GM23338 (cell line): ENCODE data around the gene HAGH. TPM values are rescaled to one million over a fixed set of nuclear protein-coding genes. Genes with fewer than 3 reads are reported as not detected.

Experiments
- ATAC-seq: fragments of 200-7000 bp; cut with Tn5 transposase; 3 replicates; pipeline ENCODE4 v1.9.1; 2020
- DNase-seq: peaks from one replicate; pipeline ENCODE4 v3.0.0-alpha.2; 2015; ENCODE audit warnings: low spot score
- H2AFZ ChIP-seq: fragments of 200-600 bp; sonication (generic); 2 replicates; pipeline ENCODE4 v1.8.0; 2016; ENCODE audit warnings: antibody characterized with exemption, mild to moderate bottlenecking, moderate library complexity
- H3F3A ChIP-seq: fragments of 200-600 bp; sonication (generic); replicated peaks from 2 replicates; pipeline ENCODE4 v1.8.0; 2017; ENCODE audit warnings: antibody characterized with exemption, mixed run types, low read depth
- H3K27ac ChIP-seq: fragments of 200-600 bp; sonication (generic); 2 replicates; pipeline ENCODE4 v1.6.1; 2016; ENCODE audit warnings: low read depth
- H3K27me3 ChIP-seq: fragments of 200-600 bp; sonication (generic); 2 replicates; pipeline ENCODE4 v1.8.0; 2016; ENCODE audit warnings: mild to moderate bottlenecking, mixed run types, moderate library complexity; ENCODE audit not compliant: insufficient read depth
- H3K36me3 ChIP-seq: fragments of 200-600 bp; sonication (generic); 2 replicates; pipeline ENCODE4 v1.8.0; 2016; ENCODE audit warnings: mild to moderate bottlenecking; ENCODE audit not compliant: insufficient read depth
- H3K4me1 ChIP-seq: fragments of 200-600 bp; sonication (generic); 2 replicates; pipeline ENCODE4 v1.8.0; 2016; ENCODE audit warnings: mild to moderate bottlenecking, moderate library complexity; ENCODE audit not compliant: insufficient read depth
- H3K4me2 ChIP-seq: fragments of 200-600 bp; sonication (generic); 2 replicates; pipeline ENCODE4 v1.7.1; 2017; ENCODE audit warnings: mixed run types
- H3K4me3 ChIP-seq: fragments of 200-600 bp; sonication (generic); 2 replicates; pipeline ENCODE4 v1.6.1; 2016; ENCODE audit warnings: mixed run types
- H3K79me2 ChIP-seq: fragments of 200-600 bp; sonication (generic); replicated peaks from 2 replicates; pipeline ENCODE4 v1.8.0; 2017; ENCODE audit warnings: mild to moderate bottlenecking; ENCODE audit not compliant: insufficient read depth
- H3K9me2 ChIP-seq: fragments of 200-600 bp; sonication (generic); 2 replicates; pipeline ENCODE4 v1.8.0; 2017; ENCODE audit not compliant: insufficient read depth
- H4K20me1 ChIP-seq: fragments of 200-600 bp; sonication (generic); replicated peaks from 2 replicates; pipeline ENCODE4 v1.8.0; 2017; ENCODE audit warnings: mild to moderate bottlenecking; ENCODE audit not compliant: insufficient read depth
- H3K27ac Mint-ChIP-seq: 2 replicates; pipeline ENCODE4 v1.8.0; 2020; ENCODE audit warnings: inconsistent platforms, mild to moderate bottlenecking, moderate library complexity, mixed read lengths
- H3K27me3 Mint-ChIP-seq: 3 replicates; pipeline ENCODE4 v1.8.0; 2022; ENCODE audit warnings: low read depth, mild to moderate bottlenecking, moderate library complexity, mixed read lengths, inconsistent platforms; ENCODE audit not compliant: insufficient read depth, poor library complexity
- H3K36me3 Mint-ChIP-seq: 3 replicates; pipeline ENCODE4 v1.8.0; 2021; ENCODE audit warnings: low read depth, mild to moderate bottlenecking, inconsistent platforms, moderate library complexity, mixed read lengths
- H3K4me1 Mint-ChIP-seq: 3 replicates; pipeline ENCODE4 v1.8.0; 2020; ENCODE audit warnings: mild to moderate bottlenecking, inconsistent platforms, mixed read lengths
- H3K4me3 Mint-ChIP-seq: 3 replicates; pipeline ENCODE4 v1.8.0; 2021; ENCODE audit warnings: moderate library complexity, mild to moderate bottlenecking, inconsistent platforms, mixed read lengths
- H3K9me3 Mint-ChIP-seq: 3 replicates; pipeline ENCODE4 v1.8.0; 2020; ENCODE audit warnings: moderate library complexity, mild to moderate bottlenecking, inconsistent platforms, mixed read lengths
- CREB1 ChIP-seq: fragments of 250-450 bp; sonication (Bioruptor Pico); IDR thresholded peaks from 2 replicates; pipeline ENCODE4 v1.5.0; 2020; ENCODE audit warnings: low read depth, mild to moderate bottlenecking, moderate library complexity
- EZH2 ChIP-seq: fragments of 200-600 bp; sonication (generic); IDR thresholded peaks from one replicate; pipeline ENCODE4 v1.8.0; 2017; ENCODE audit warnings: antibody characterized with exemption, mild to moderate bottlenecking, low read depth; ENCODE audit not compliant: unreplicated experiment
- EZH2phosphoT487 ChIP-seq: fragments of 200-600 bp; sonication (generic); IDR thresholded peaks from one replicate; pipeline ENCODE4 v1.8.1; 2018; ENCODE audit warnings: antibody characterized with exemption; ENCODE audit not compliant: unreplicated experiment
- JUNB ChIP-seq: IDR thresholded peaks from one replicate; pipeline ENCODE4 v1.6.1; 2016; ENCODE audit warnings: antibody characterized with exemption; ENCODE audit not compliant: unreplicated experiment
- NANOG ChIP-seq: IDR thresholded peaks from 2 replicates; pipeline ENCODE4 v1.6.1; 2016; ENCODE audit warnings: antibody characterized with exemption, borderline replicate concordance
- POLR2AphosphoS5 ChIP-seq: IDR thresholded peaks from 2 replicates; pipeline ENCODE4 v1.6.1; 2016; ENCODE audit warnings: antibody characterized with exemption, low read depth
- STAT1 ChIP-seq: IDR thresholded peaks from one replicate; pipeline ENCODE4 v1.6.1; 2016; ENCODE audit warnings: antibody characterized with exemption; ENCODE audit not compliant: unreplicated experiment
- ZNF114 ChIP-seq: fragments of 250-450 bp; sonication (Bioruptor Pico); IDR thresholded peaks from 2 replicates; pipeline ENCODE4 v1.5.0; 2020; ENCODE audit warnings: mild to moderate bottlenecking, moderate library complexity
- ZNF331 ChIP-seq: fragments of 250-450 bp; sonication (Bioruptor Pico); IDR thresholded peaks from 2 replicates; pipeline ENCODE4 v1.5.0; 2020; ENCODE audit warnings: low read depth, mild to moderate bottlenecking, moderate library complexity
- polyA plus RNA-seq: library from polyadenylated mRNA; unstranded; fragments of >200 nt; fragmentation: Nextera tagmentation; extraction: Ambion mirVana; gene quantifications from 2 replicates; pipeline ENCODE4 v1.2.1, GENCODE V29; 2016
- total RNA-seq: library from RNA; depleted of rRNA; stranded (reverse); fragments of >200 nt; shearing (Covaris generic); gene quantifications from 2 replicates; pipeline ENCODE4 v1.2.3, GENCODE V29; 2014
- TF ChIP-seq, protein P1 (sequence below): IDR thresholded peaks from one replicate; pipeline ENCODE4 v1.6.1; 2018; ENCODE audit warnings: antibody characterized with exemption; ENCODE audit not compliant: unreplicated experiment
- TF ChIP-seq, protein P2 (sequence below): fragments of 250-450 bp; sonication (Bioruptor Pico); IDR thresholded peaks from 2 replicates; pipeline ENCODE4 v1.5.0; 2020; ENCODE audit warnings: mild to moderate bottlenecking, moderate library complexity
- TF ChIP-seq, protein P3 (sequence below), 2 experiments: fragments of 200-600 bp in 1 of 2; sonication (generic) in 1 of 2; conservative IDR thresholded peaks; 2 replicates each; pipeline versions ENCODE4 v1.5.1 to v1.6.1; 2016 to 2017; ENCODE audit warnings: antibody characterized with exemption in 2 of 2, low read depth in 2 of 2, mild to moderate bottlenecking in 2 of 2, moderate library complexity in 1 of 2
- TF ChIP-seq, protein P4 (sequence below): IDR thresholded peaks from 2 replicates; pipeline ENCODE4 v1.6.1; 2016; ENCODE audit warnings: antibody characterized with exemption

HAGH gene
- total and polyA plus RNA-seq, 2 experiments from 2014 or later = 24.7 to 28.9 TPM

DNA sequence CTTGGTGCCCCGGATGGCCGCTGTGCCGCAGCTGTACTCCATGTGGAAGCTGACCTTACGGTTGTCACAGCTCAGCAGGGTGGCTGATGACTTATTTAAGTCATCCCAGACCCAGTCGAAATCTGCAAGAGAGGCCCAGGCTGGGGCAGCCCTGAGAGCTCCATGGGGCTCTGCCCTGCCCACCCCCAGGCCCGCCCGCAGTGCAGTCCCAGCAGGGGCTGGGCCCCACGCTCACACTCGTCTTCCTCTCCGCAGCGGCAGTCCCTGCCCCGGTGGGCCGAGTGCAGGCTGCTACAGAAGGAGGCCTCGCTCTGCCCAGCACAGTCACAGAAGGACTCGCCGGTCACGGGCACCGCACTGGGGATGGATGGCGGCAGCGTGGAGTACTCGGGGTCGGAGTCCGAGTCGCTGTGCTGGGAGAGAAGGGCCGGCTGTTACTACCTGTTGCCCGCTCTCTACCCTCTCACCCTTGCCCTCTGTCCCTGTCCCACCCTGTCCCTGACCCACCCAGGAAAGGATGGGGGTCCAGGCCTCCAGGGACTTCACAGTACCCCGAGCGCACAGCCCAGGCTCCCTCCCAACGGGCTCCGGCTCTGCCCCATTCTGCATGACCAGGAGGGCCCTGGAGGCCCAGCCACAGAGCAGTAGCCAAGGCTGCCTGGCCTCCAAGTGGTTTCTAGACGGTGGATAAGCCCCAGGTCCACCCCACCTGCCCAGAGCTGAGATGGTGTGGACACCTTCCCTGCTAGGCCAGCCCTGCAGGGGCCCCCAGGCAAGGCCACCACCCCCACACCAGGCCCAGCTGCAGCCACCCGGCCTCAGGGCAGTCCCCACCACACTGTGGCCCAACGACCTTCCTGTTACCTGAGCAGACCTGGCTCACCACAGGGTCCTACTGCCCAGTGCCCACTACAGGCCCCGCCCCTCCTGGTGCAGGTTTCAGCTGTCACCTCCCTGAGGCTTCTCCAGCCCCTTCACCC, 48.1 kb downstream of the HAGH start:
- no peak overlapping the region for H3K27ac Mint-ChIP-seq
- Histone ChIP-seq H3K9me2 (no peaks in the 10 kb centered on the region), H3K79me2 (peaks cover 15% of the 10 kb centered on the region), H3F3A (0 out of 2 replicates have a peak, but pooled peaks cover 5% of the 10 kb centered on the region), H3K27ac (no peak overlapping the region), H3K36me3 (no peaks in the 10 kb centered on the region), H3K4me1 (peaks cover 4% of the 10 kb centered on the region; the same call in 1 of the 2 replicates), H3K4me3 (no peak overlapping the region), H3K27me3 (no peaks in the 10 kb centered on the region), H2AFZ (no peak overlapping the region), H3K4me2 (no peak overlapping the region), H4K20me1 (peaks cover 13% of the 10 kb centered on the region; the same call in 1 of the 2 replicates)
- H3K9me3 Mint-ChIP-seq = peaks cover 7% of the 10 kb centered on the region; the same call in 1 of the 3 replicates
- DNase-seq (no peak), ATAC-seq (no peak)
- H3K27me3 Mint-ChIP-seq = peaks cover 33% of the 10 kb centered on the region
- TF ChIP-seq STAT1 (no peak), NANOG (no peak), EZH2phosphoT487 (no peak), ZNF331 (CRISPR knock-in tag) (no peak), POLR2AphosphoS5 (no peak), JUNB (no peak), EZH2 (no peak), CREB1 (CRISPR knock-in tag) (no peak), ZNF114 (no peak)
- TF ChIP-seq, protein P1, sequence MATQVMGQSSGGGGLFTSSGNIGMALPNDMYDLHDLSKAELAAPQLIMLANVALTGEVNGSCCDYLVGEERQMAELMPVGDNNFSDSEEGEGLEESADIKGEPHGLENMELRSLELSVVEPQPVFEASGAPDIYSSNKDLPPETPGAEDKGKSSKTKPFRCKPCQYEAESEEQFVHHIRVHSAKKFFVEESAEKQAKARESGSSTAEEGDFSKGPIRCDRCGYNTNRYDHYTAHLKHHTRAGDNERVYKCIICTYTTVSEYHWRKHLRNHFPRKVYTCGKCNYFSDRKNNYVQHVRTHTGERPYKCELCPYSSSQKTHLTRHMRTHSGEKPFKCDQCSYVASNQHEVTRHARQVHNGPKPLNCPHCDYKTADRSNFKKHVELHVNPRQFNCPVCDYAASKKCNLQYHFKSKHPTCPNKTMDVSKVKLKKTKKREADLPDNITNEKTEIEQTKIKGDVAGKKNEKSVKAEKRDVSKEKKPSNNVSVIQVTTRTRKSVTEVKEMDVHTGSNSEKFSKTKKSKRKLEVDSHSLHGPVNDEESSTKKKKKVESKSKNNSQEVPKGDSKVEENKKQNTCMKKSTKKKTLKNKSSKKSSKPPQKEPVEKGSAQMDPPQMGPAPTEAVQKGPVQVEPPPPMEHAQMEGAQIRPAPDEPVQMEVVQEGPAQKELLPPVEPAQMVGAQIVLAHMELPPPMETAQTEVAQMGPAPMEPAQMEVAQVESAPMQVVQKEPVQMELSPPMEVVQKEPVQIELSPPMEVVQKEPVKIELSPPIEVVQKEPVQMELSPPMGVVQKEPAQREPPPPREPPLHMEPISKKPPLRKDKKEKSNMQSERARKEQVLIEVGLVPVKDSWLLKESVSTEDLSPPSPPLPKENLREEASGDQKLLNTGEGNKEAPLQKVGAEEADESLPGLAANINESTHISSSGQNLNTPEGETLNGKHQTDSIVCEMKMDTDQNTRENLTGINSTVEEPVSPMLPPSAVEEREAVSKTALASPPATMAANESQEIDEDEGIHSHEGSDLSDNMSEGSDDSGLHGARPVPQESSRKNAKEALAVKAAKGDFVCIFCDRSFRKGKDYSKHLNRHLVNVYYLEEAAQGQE = no peak
- TF ChIP-seq, protein P2, sequence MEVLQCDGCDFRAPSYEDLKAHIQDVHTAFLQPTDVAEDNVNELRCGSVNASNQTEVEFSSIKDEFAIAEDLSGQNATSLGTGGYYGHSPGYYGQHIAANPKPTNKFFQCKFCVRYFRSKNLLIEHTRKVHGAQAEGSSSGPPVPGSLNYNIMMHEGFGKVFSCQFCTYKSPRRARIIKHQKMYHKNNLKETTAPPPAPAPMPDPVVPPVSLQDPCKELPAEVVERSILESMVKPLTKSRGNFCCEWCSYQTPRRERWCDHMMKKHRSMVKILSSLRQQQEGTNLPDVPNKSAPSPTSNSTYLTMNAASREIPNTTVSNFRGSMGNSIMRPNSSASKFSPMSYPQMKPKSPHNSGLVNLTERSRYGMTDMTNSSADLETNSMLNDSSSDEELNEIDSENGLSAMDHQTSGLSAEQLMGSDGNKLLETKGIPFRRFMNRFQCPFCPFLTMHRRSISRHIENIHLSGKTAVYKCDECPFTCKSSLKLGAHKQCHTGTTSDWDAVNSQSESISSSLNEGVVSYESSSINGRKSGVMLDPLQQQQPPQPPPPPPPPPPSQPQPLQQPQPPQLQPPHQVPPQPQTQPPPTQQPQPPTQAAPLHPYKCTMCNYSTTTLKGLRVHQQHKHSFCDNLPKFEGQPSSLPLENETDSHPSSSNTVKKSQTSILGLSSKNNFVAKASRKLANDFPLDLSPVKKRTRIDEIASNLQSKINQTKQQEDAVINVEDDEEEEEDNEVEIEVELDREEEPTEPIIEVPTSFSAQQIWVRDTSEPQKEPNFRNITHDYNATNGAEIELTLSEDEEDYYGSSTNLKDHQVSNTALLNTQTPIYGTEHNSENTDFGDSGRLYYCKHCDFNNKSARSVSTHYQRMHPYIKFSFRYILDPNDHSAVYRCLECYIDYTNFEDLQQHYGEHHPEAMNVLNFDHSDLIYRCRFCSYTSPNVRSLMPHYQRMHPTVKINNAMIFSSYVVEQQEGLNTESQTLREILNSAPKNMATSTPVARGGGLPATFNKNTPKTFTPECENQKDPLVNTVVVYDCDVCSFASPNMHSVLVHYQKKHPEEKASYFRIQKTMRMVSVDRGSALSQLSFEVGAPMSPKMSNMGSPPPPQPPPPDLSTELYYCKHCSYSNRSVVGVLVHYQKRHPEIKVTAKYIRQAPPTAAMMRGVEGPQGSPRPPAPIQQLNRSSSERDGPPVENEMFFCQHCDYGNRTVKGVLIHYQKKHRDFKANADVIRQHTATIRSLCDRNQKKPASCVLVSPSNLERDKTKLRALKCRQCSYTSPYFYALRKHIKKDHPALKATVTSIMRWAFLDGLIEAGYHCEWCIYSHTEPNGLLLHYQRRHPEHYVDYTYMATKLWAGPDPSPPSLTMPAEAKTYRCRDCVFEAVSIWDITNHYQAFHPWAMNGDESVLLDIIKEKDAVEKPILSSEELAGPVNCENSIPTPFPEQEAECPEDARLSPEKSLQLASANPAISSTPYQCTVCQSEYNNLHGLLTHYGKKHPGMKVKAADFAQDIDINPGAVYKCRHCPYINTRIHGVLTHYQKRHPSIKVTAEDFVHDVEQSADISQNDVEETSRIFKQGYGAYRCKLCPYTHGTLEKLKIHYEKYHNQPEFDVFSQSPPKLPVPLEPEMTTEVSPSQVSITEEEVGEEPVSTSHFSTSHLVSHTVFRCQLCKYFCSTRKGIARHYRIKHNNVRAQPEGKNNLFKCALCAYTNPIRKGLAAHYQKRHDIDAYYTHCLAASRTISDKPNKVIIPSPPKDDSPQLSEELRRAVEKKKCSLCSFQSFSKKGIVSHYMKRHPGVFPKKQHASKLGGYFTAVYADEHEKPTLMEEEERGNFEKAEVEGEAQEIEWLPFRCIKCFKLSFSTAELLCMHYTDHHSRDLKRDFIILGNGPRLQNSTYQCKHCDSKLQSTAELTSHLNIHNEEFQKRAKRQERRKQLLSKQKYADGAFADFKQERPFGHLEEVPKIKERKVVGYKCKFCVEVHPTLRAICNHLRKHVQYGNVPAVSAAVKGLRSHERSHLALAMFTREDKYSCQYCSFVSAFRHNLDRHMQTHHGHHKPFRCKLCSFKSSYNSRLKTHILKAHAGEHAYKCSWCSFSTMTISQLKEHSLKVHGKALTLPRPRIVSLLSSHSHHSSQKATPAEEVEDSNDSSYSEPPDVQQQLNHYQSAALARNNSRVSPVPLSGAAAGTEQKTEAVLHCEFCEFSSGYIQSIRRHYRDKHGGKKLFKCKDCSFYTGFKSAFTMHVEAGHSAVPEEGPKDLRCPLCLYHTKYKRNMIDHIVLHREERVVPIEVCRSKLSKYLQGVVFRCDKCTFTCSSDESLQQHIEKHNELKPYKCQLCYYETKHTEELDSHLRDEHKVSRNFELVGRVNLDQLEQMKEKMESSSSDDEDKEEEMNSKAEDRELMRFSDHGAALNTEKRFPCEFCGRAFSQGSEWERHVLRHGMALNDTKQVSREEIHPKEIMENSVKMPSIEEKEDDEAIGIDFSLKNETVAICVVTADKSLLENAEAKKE (CRISPR knock-in tag) = no peak
- TF ChIP-seq, protein P3, sequence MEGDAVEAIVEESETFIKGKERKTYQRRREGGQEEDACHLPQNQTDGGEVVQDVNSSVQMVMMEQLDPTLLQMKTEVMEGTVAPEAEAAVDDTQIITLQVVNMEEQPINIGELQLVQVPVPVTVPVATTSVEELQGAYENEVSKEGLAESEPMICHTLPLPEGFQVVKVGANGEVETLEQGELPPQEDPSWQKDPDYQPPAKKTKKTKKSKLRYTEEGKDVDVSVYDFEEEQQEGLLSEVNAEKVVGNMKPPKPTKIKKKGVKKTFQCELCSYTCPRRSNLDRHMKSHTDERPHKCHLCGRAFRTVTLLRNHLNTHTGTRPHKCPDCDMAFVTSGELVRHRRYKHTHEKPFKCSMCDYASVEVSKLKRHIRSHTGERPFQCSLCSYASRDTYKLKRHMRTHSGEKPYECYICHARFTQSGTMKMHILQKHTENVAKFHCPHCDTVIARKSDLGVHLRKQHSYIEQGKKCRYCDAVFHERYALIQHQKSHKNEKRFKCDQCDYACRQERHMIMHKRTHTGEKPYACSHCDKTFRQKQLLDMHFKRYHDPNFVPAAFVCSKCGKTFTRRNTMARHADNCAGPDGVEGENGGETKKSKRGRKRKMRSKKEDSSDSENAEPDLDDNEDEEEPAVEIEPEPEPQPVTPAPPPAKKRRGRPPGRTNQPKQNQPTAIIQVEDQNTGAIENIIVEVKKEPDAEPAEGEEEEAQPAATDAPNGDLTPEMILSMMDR (conservative IDR thresholded peaks at IDR 0.05; ENCODE audit: low read depth in 2 of 2) = no peak
- TF ChIP-seq, protein P4, sequence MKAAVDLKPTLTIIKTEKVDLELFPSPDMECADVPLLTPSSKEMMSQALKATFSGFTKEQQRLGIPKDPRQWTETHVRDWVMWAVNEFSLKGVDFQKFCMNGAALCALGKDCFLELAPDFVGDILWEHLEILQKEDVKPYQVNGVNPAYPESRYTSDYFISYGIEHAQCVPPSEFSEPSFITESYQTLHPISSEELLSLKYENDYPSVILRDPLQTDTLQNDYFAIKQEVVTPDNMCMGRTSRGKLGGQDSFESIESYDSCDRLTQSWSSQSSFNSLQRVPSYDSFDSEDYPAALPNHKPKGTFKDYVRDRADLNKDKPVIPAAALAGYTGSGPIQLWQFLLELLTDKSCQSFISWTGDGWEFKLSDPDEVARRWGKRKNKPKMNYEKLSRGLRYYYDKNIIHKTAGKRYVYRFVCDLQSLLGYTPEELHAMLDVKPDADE = no peak
- no peak overlapping the region; the same call in 2 of the 3 replicates for H3K4me3 Mint-ChIP-seq
- H3K36me3 Mint-ChIP-seq = peaks cover 16% of the 10 kb centered on the region; the same call in 2 of the 3 replicates
- H3K4me1 Mint-ChIP-seq = peaks cover 5% of the 10 kb centered on the region
